ENCODE measurements around the gene INSIG1.

- TF ChIP-seq CTCF (IDR thresholded peaks at IDR 0.05) (no peak), ZBTB43 (CRISPR knock-in tag; IDR thresholded peaks at IDR 0.05) (no peak), ZNF416 (CRISPR knock-in tag; IDR thresholded peaks at IDR 0.05) (no peak), ATF6 (CRISPR knock-in tag; IDR thresholded peaks at IDR 0.05) (no peak), ATF1 (CRISPR knock-in tag; IDR thresholded peaks at IDR 0.05) (no peak), CBFB (CRISPR knock-in tag; IDR thresholded peaks at IDR 0.05; ENCODE audit: low read depth) (no peak), ZNF423 (CRISPR knock-in tag; IDR thresholded peaks at IDR 0.05) (no peak), CREB1 (CRISPR knock-in tag; IDR thresholded peaks at IDR 0.05) (no peak), PREB (CRISPR knock-in tag; IDR thresholded peaks at IDR 0.05; ENCODE audit: borderline replicate concordance) (no peak), ERG (CRISPR knock-in tag; IDR thresholded peaks at IDR 0.05) (no peak)
Measured at GRCh38 chr7:155358948-155359712, 61.5 kb downstream of the INSIG1 start.

All from WTC11 (cell line).